ENCODE data around the gene RNF208.

Gene RNF208

GRCh38 chr9:137181680-137182079 lies 40.4 kb downstream of the RNF208 start:
- no peak for TF ChIP-seq ZFX (IDR thresholded peaks at IDR 0.05; ENCODE audit: borderline replicate concordance)
- TF ChIP-seq CTCF (IDR thresholded peaks at IDR 0.05): no peak
- H3K27ac ChIP-seq: no peak overlapping the region

- H3K27ac ChIP-seq: no peak overlapping the region
- TF ChIP-seq ZFX (IDR thresholded peaks at IDR 0.05; ENCODE audit: borderline replicate concordance): no peak
- no peak for TF ChIP-seq CTCF (IDR thresholded peaks at IDR 0.05)
Measured at GRCh38 chr9:137180491-137180890, 41.5 kb downstream of the RNF208 start.

GRCh38 chr9:137179761-137180160 lies 42.3 kb downstream of the RNF208 start:
- TF ChIP-seq ZFX (IDR thresholded peaks at IDR 0.05; ENCODE audit: borderline replicate concordance) (no peak), CTCF (IDR thresholded peaks at IDR 0.05) (no peak)
- no peak overlapping the region for H3K27ac ChIP-seq

GRCh38 chr9:137178939-137179630 lies 43.0 kb downstream of the RNF208 start:
- no peak overlapping the region for H3K27ac ChIP-seq
- TF ChIP-seq ZFX (IDR thresholded peaks at IDR 0.05; ENCODE audit: borderline replicate concordance) (no peak), CTCF (IDR thresholded peaks at IDR 0.05) (no peak)

GRCh38 chr9:137178201-137178938 lies 43.7 kb downstream of the RNF208 start:
- H3K27ac ChIP-seq: 0 out of 2 replicates have a peak overlapping the region, but pooled peaks have one; percentile 98
- TF ChIP-seq CTCF (IDR thresholded peaks at IDR 0.05): no peak
- TF ChIP-seq ZFX (IDR thresholded peaks at IDR 0.05; ENCODE audit: borderline replicate concordance): no peak

GRCh38 chr9:137176302-137177182 lies 45.5 kb downstream of the RNF208 start:
- no peak for TF ChIP-seq ZFX (IDR thresholded peaks at IDR 0.05; ENCODE audit: borderline replicate concordance)
- peak; percentile 92 for TF ChIP-seq CTCF (IDR thresholded peaks at IDR 0.05)
- H3K27ac ChIP-seq: peak overlapping the region; percentile 98

Measured in 22Rv1 (cell line).